Peyer's patch (tissue), 4 donors: ENCODE measurements around the gene SLC2A1.
"Not testable (repeated sequence)": the region's sequence is repeated elsewhere in the genome, so short reads cannot be mapped to it uniquely, and the experiment has no call there.

Source experiments
- POLR2A ChIP-seq, 2 donors: fragments of 450-650 bp; IDR thresholded peaks; one replicate each; pipeline ENCODE4 v1.5.1; 2017; ENCODE audit warnings: antibody characterized with exemption in 2 of 2, mild to moderate bottlenecking in 2 of 2, moderate library complexity in 2 of 2
- TF ChIP-seq, protein P1 (sequence below), 6 experiments: fragments of 450-650 bp in 4 of 6; fragments of 200-600 bp in 2 of 6; sonication (generic) in 1 of 6; IDR thresholded peaks; one replicate each; pipeline ENCODE4 v1.5.1; 2017 to 2019; ENCODE audit warnings: antibody characterized with exemption in 6 of 6, mild to moderate bottlenecking in 3 of 6, moderate library complexity in 1 of 6

DNA sequence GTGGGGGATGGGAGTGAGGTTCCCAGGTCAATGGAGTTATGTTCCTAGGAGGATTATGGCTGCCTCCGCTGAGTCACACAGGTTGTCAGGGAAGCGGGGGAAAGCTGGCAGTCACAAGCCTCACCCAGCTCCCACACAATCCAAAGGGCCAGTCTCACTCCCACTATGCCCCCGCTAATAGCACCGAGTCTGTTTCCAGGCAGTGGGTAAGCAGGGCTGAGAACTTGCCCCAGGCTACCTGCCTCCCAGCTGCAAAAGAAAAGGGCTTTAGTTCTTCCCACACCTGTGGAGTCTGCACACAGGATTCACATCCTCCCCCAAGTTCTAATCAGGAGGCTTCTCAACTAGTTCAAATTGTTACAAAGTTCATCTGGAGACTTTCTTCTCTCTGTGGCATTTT is 58.7 kb downstream of the SLC2A1 start:
- not testable (repeated sequence) for TF ChIP-seq POLR2A (IDR thresholded peaks at IDR 0.05)
- TF ChIP-seq, protein P1, sequence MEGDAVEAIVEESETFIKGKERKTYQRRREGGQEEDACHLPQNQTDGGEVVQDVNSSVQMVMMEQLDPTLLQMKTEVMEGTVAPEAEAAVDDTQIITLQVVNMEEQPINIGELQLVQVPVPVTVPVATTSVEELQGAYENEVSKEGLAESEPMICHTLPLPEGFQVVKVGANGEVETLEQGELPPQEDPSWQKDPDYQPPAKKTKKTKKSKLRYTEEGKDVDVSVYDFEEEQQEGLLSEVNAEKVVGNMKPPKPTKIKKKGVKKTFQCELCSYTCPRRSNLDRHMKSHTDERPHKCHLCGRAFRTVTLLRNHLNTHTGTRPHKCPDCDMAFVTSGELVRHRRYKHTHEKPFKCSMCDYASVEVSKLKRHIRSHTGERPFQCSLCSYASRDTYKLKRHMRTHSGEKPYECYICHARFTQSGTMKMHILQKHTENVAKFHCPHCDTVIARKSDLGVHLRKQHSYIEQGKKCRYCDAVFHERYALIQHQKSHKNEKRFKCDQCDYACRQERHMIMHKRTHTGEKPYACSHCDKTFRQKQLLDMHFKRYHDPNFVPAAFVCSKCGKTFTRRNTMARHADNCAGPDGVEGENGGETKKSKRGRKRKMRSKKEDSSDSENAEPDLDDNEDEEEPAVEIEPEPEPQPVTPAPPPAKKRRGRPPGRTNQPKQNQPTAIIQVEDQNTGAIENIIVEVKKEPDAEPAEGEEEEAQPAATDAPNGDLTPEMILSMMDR (IDR thresholded peaks at IDR 0.05), result not testable (repeated sequence)
